ENCODE data around the gene TAC3.
"Not testable (repeated sequence)": the region's sequence is repeated elsewhere in the genome, so short reads cannot be mapped to it uniquely, and the experiment has no call there.

TAC3 gene

DNA sequence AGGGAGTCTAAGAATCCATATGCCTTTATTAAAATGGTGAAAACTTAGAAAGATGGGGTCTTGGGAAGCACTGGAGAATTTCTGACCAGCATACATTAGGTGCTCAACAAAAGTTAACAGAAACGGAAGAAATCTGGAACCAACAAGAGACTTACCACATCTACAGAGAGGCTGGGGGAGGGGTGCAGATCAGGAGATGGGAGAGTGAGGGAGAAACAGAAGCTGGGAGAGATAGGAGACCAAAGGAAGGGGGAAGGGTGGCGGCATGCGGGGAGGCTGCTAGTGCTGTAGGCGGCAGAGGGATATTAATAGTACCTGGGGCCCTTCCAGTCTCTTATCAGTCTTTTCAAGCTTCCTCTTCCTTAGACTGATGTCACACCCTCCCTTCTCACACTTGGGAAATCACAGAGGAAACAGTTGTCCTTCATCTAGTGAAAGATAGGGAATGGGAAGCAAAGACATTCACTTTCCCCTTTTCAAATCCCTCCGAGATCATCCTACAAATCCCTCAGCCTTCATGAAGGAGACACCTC lies 28.1 kb downstream of the TAC3 start:
- DNase-seq (ENCODE audit: insufficient read length, low spot score) (no peak), FAIRE-seq (no peak)

DNA sequence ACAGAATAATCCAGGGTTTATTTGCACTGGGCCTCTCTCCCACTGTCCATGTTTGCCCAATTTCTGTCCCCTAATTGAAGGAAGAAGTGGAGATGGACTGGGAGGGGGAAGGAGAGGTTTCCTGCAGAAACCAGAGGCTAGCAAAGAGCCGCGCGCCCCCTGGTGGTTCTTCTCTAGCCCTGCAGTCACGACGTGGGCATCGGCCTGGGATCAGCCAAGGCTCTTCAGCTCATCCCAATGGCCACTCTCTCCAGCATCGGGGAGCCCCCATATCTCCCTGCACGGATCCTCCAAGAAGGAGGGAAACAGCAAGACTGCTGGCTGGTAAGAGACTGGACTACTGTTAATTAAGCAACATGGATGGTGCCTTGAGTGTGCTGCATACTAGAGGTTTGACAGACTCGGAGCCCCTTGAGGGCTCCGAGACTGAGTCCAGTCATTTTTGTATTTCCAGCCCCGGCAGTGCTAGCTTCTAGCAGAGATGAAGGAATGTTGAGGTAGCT lies 28.7 kb downstream of the TAC3 start:
- FAIRE-seq: no peak
- peak; percentile 59 for DNase-seq (ENCODE audit: insufficient read length, low spot score)

GRCh38 chr12:56987011-56987410 lies 29.3 kb downstream of the TAC3 start:
- FAIRE-seq (no peak), DNase-seq (ENCODE audit: insufficient read length, low spot score) (no peak)

- FAIRE-seq; DNase-seq (ENCODE audit: insufficient read length, low spot score): not testable (repeated sequence)
These were observed 30.6 kb downstream of the TAC3 start for GRCh38 chr12:56985714-56986113.

- FAIRE-seq (no peak), DNase-seq (ENCODE audit: insufficient read length, low spot score) (no peak)
These were observed 32.9 kb downstream of the TAC3 start for GRCh38 chr12:56983386-56983785.

- FAIRE-seq; DNase-seq (ENCODE audit: insufficient read length, low spot score): not testable (repeated sequence)
These were observed 33.6 kb downstream of the TAC3 start for GRCh38 chr12:56982578-56983236.

DNA sequence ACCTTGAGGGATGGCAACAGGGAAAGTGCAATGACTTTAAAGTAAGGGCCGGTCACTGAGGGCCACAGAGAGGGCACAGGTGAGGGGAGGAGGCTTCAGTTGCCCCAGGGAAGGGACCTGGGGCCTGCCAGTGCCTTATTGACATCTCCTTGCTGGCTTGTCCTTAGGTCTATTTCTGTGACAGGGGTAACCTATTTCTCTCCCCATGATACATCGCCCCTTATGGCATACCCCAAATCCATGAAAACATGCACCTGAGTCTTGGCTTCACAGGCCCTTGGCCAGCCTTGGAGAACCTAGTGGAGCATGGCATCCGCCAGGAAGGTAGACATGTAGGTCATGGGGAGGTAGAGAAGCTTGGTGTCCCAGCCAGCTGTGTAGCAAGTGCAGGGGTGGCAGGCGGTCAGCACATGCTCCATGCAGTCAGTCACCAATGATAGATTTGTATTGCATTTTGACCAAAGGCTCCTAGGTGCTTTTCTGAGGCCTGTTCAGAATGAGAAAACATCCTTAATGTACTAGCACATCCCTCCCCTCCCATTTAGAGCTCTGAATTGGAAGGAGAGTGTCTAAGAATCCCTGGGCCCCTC lies 35.3 kb downstream of the TAC3 start:
- FAIRE-seq (no peak), DNase-seq (ENCODE audit: insufficient read length, low spot score) (no peak)

- FAIRE-seq (no peak), DNase-seq (ENCODE audit: insufficient read length, low spot score) (no peak)
These were observed 36.1 kb downstream of the TAC3 start for GRCh38 chr12:56980268-56980667.

DNA sequence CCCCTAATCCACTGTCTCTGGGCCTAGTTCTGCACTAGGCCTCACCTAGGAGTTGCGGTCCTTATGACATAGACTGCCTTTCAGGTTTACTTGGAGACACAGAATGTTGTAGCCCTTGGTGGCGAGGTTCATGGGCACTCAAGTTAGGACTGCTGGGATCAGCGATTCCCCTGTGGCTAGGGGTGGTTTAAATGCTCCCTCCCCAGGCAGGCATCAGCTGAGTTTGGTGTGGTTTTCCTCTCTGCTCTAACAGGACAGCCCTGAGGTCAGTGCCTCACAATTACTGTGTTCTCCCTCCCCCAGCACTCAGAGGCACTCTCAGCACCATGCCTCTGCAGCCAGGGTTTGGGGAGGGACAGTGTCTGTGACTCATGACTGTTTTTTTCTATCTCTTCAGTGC lies 36.7 kb downstream of the TAC3 start:
- no peak for DNase-seq (ENCODE audit: insufficient read length, low spot score)
- FAIRE-seq: no peak

- DNase-seq (ENCODE audit: insufficient read length, low spot score) (no peak), FAIRE-seq (no peak)
These were observed 37.8 kb downstream of the TAC3 start for GRCh38 chr12:56978397-56979138.

DNA sequence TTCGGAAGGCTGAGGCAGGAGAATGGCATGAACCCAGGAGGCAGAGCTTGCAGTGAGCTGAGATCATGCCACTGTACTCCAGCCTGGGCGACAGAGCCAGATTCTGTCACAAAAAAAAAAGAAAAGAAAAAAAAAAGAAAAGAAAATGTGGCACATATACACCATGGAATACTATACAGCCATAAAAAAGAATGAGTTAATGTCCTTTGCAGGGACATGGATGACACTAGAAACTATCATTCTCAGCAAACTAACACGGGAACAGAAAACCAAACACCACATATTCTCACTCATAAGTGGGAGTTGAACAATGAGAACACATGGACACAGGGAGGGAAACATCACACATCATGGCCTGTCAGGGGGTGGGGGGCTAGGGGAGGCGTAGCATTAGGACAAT lies 39.0 kb downstream of the TAC3 start:
- FAIRE-seq; DNase-seq (ENCODE audit: insufficient read length, low spot score): not testable (repeated sequence)

DNA sequence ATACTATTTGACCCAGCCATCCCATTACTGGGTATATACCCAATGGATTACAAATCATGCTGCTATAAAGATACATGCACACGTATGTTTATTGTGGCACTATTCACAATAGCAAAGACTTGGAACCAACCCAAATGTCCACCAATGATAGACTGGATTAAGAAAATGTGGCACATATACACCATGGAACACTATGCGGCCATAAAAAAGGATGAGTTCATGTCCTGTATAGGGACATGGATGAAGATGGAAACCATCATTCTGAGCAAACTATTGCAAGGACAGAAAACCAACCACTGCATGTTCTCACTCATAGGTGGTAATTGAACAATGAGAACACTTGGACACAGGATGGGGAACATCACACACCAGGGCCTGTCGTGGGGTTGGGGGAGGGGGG lies 42.1 kb downstream of the TAC3 start:
- not testable (repeated sequence) for FAIRE-seq; DNase-seq (ENCODE audit: insufficient read length, low spot score)

- FAIRE-seq: not testable (repeated sequence)
These were observed 47.4 kb downstream of the TAC3 start for GRCh38 chr12:56968910-56969309.

GRCh38 chr12:56965997-56966642 lies 50.2 kb downstream of the TAC3 start:
- not testable (repeated sequence) for DNase-seq (ENCODE audit: insufficient read length, low spot score); FAIRE-seq

More at GRCh38 chr12:56968910-56969309, 47.4 kb downstream of the TAC3 start:
- not testable (repeated sequence) for DNase-seq (ENCODE audit: insufficient read length, low spot score)

- not testable (repeated sequence) for FAIRE-seq; DNase-seq (ENCODE audit: insufficient read length, low spot score)
These were observed 51.2 kb downstream of the TAC3 start for GRCh38 chr12:56965124-56965523.

DNA sequence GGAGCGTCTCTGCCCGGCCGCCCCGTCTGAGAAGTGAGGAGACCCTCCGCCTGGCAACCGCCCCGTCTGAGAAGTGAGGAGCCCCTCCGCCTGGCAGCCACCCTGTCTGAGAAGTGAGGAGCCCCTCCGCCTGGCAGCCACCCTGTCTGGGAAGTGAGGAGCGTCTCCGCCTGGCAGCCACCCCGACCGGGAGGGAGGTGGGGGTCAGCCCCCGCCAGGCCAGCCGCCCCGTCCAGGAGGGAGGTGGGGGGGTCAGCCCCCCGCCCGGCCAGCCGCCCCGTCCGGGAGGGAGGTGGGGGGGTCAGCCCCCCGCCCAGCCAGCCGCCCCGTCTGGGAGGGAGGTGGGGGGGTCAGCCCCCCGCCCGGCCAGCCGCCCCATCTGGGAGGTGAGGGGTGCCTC lies 52.8 kb downstream of the TAC3 start:
- not testable (repeated sequence) for DNase-seq (ENCODE audit: insufficient read length, low spot score); FAIRE-seq

DNA sequence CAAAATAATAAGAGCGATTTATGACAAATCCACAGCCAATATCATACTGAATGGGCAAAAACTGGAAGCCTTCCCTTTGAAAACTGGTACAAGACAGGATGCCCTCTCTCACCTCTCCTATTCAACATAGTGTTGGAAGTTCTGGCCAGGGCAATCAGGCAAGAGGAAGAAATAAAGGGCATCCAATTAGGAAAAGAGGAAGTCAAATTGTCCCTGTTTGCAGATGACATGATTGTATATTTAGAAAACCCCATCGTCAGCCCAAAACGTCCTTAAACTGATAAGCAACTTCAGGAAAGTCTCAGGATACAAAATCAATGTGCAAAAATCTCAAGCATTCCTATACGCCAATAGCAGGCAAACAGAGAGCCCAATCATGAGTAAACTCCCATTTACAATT lies 54.1 kb downstream of the TAC3 start:
- not testable (repeated sequence) for DNase-seq (ENCODE audit: insufficient read length, low spot score); FAIRE-seq

Measured in GM19239 (cell line).